CD8-positive, alpha-beta memory T cell (primary cell): ENCODE results near the gene UPK3A. TPM values are rescaled to one million over a fixed set of nuclear protein-coding genes. Genes with fewer than 3 reads are reported as not detected.
"Not testable (repeated sequence)": the region's sequence is repeated elsewhere in the genome, so short reads cannot be mapped to it uniquely, and the experiment has no call there.

ENCODE experiments used
- CTCF ChIA-PET: fragments of 350-600 bp; sonication (Branson Sonifier 250); formaldehyde crosslinking; loops from one replicate; lab custom pipeline; 2021; ENCODE audit warnings: antibody characterized with exemption; lab: Charles Lee
- POLR2A ChIA-PET: fragments of 350-600 bp; sonication (Branson Sonifier 250); formaldehyde crosslinking; loops from one replicate; lab custom pipeline; 2021; ENCODE audit warnings: antibody characterized with exemption; lab: Charles Lee
- DNase-seq, 5 donors: peaks; one replicate each; pipeline versions ENCODE4 v3.0.0 to v3.0.0-alpha.2; 2020 to 2022; ENCODE audit warnings: mixed read lengths in 1 of 5
- H3K27ac ChIP-seq: one replicate; pipeline ENCODE4 v1.7.0; 2013; ENCODE audit warnings: low read depth, mild to moderate bottlenecking, low read length, moderate library complexity
- H3K27me3 ChIP-seq: 2 replicates; pipeline ENCODE4 v1.7.0; 2013; ENCODE audit warnings: low read length, mild to moderate bottlenecking; ENCODE audit not compliant: insufficient read depth, poor library complexity, severe bottlenecking
- H3K36me3 ChIP-seq: 2 replicates; pipeline ENCODE4 v1.7.0; 2013; ENCODE audit warnings: mild to moderate bottlenecking, low read length, moderate library complexity; ENCODE audit not compliant: insufficient read depth
- H3K4me1 ChIP-seq: 2 replicates; pipeline ENCODE4 v1.7.0; 2013; ENCODE audit warnings: mild to moderate bottlenecking, low read length, moderate library complexity; ENCODE audit not compliant: insufficient read depth
- H3K4me3 ChIP-seq: 2 replicates; pipeline ENCODE4 v1.7.0; 2013; ENCODE audit warnings: mild to moderate bottlenecking, low read length
- H3K9me3 ChIP-seq: 2 replicates; pipeline ENCODE4 v1.7.0; 2013; ENCODE audit warnings: mild to moderate bottlenecking, low read length
- H3K27ac Mint-ChIP-seq, 8 donors: one replicate each; pipeline ENCODE4 v1.8.0; 2020 to 2021; ENCODE audit warnings: mixed read lengths in 8 of 8, mild to moderate bottlenecking in 6 of 8, inconsistent platforms in 3 of 8, moderate library complexity in 3 of 8
- H3K27me3 Mint-ChIP-seq, 2 donors: one replicate each; pipeline ENCODE4 v1.8.0; 2020 to 2021; ENCODE audit warnings: mixed read lengths in 2 of 2, mild to moderate bottlenecking in 1 of 2, moderate library complexity in 1 of 2
- H3K36me3 Mint-ChIP-seq, 3 donors: one replicate each; pipeline ENCODE4 v1.8.0; 2020 to 2021; ENCODE audit warnings: mixed read lengths in 3 of 3, inconsistent platforms in 1 of 3, mild to moderate bottlenecking in 1 of 3
- H3K4me1 Mint-ChIP-seq, 3 donors: one replicate each; pipeline ENCODE4 v1.8.0; 2020 to 2021; ENCODE audit warnings: mixed read lengths in 3 of 3, inconsistent platforms in 1 of 3, mild to moderate bottlenecking in 1 of 3
- H3K4me3 Mint-ChIP-seq, 7 donors: one replicate each; pipeline ENCODE4 v1.8.0; 2020 to 2021; ENCODE audit warnings: mixed read lengths in 7 of 7, mild to moderate bottlenecking in 6 of 7, moderate library complexity in 4 of 7, inconsistent platforms in 2 of 7
- H3K9me3 Mint-ChIP-seq, 5 donors: one replicate each; pipeline ENCODE4 v1.8.0; 2020 to 2022; ENCODE audit warnings: mixed read lengths in 5 of 5, mild to moderate bottlenecking in 3 of 5, moderate library complexity in 2 of 5, inconsistent platforms in 1 of 5
- polyA plus RNA-seq: library from polyadenylated mRNA; unstranded; fragments of 300-500 nt; fragmentation: Illumina TruSeq; gene quantifications from one replicate; pipeline ENCODE4 v1.2.3, GENCODE V29; 2021
- total RNA-seq, 2 experiments: library from RNA; stranded (reverse); gene quantifications; one replicate each; pipeline ENCODE4 v1.2.3, GENCODE V29; 2021

UPK3A gene
- total and polyA plus RNA-seq, 3 experiments from 2014 or later, result not detected

GRCh38 chr22:45268958-45269844 lies 15.5 kb upstream of the UPK3A start:
- no peaks in the 10 kb centered on the region for H3K9me3 Mint-ChIP-seq

GRCh38 chr22:45270095-45271020 lies 14.4 kb upstream of the UPK3A start:
- Histone ChIP-seq H3K9me3 (no peaks in the 10 kb centered on the region), H3K4me1 (peaks cover 8% of the 10 kb centered on the region), H3K27me3 (no peaks in the 10 kb centered on the region), H3K36me3 (no peaks in the 10 kb centered on the region), H3K4me3 (no peak overlapping the region), H3K27ac (no peak overlapping the region)
- no peaks in the 10 kb centered on the region for H3K36me3 Mint-ChIP-seq
- peak overlapping the region; percentile 33 to 88 (median 76) for H3K4me3 Mint-ChIP-seq
- POLR2A ChIA-PET, result no interaction called here
- H3K9me3 Mint-ChIP-seq, result no peaks in the 10 kb centered on the region
- H3K4me1 Mint-ChIP-seq, result peaks cover 11 to 16% (median 12%) of the 10 kb centered on the region in 3 donors
- H3K27me3 Mint-ChIP-seq, result peaks cover 20 to 30% of the 10 kb centered on the region in 2 donors
- DNase-seq, result no peak
- CTCF ChIA-PET, result interaction anchor here (1.0 to 1.2 kb wide), 2 partner anchors 9 to 167 kb away, joined by 3 read pairs; no protein-coding TSS in a partner anchor
- H3K27ac Mint-ChIP-seq, result peak overlapping the region in 4 of 8 donors; percentile 8 to 81 (median 48)

More at GRCh38 chr22:45268958-45269844, 15.5 kb upstream of the UPK3A start:
- POLR2A ChIA-PET, result no interaction called here
- peaks cover 19 to 31% of the 10 kb centered on the region in 2 donors for H3K27me3 Mint-ChIP-seq
- peak overlapping the region in 4 of 8 donors; percentile 19 to 92 (median 80) for H3K27ac Mint-ChIP-seq
- CTCF ChIA-PET, result interaction anchor here (1.2 kb wide), 1 partner anchor 169 kb away, joined by 3 read pairs; no protein-coding TSS in a partner anchor
- H3K27me3 ChIP-seq, result no peaks in the 10 kb centered on the region
- no peaks in the 10 kb centered on the region for H3K36me3 Mint-ChIP-seq
- peaks cover 8% of the 10 kb centered on the region for H3K4me1 ChIP-seq
- DNase-seq, result peak; percentile 85 to 93 (median 88)
- H3K4me1 Mint-ChIP-seq, result peaks cover 11 to 16% (median 12%) of the 10 kb centered on the region in 3 donors
- H3K27ac ChIP-seq, result no peak overlapping the region
- no peaks in the 10 kb centered on the region for H3K9me3 ChIP-seq
- peak overlapping the region; percentile 68 to 92 (median 83) for H3K4me3 Mint-ChIP-seq
- H3K4me3 ChIP-seq, result peak overlapping the region; percentile 74
- no peaks in the 10 kb centered on the region for H3K36me3 ChIP-seq

- H3K27ac Mint-ChIP-seq, result peak overlapping the region in 1 of 8 donors; percentile 66
- CTCF ChIA-PET, result interaction anchor here (1.1 kb wide), 1 partner anchor 162 kb away, joined by 3 read pairs; no protein-coding TSS in a partner anchor
- H3K4me1 ChIP-seq, result peaks cover 8% of the 10 kb centered on the region
Measured at GRCh38 chr22:45271667-45272201, 13.0 kb upstream of the UPK3A start.

GRCh38 chr22:45272498-45272897 lies 12.3 kb upstream of the UPK3A start:
- ChIA-PET POLR2A (no interaction called here), CTCF (interaction anchor here (1.1 kb wide), 1 partner anchor 161 kb away, joined by 3 read pairs; no protein-coding TSS in a partner anchor)
- H3K4me3 ChIP-seq, result no peak overlapping the region
- no peak for DNase-seq
- Mint-ChIP-seq H3K27me3 (peaks cover 11 to 24% of the 10 kb centered on the region in 2 donors), H3K4me1 (peaks cover 11 to 16% (median 12%) of the 10 kb centered on the region in 3 donors), H3K27ac (no peak overlapping the region), H3K9me3 (no peaks in the 10 kb centered on the region), H3K36me3 (no peaks in the 10 kb centered on the region), H3K4me3 (peak overlapping the region in 1 of 7 donors; percentile 45)
- H3K36me3 ChIP-seq, result no peaks in the 10 kb centered on the region
- H3K27me3 ChIP-seq, result no peaks in the 10 kb centered on the region
- no peak overlapping the region for H3K27ac ChIP-seq
- no peaks in the 10 kb centered on the region for H3K9me3 ChIP-seq
- H3K4me1 ChIP-seq, result peaks cover 8% of the 10 kb centered on the region

More at GRCh38 chr22:45271667-45272201, 13.0 kb upstream of the UPK3A start:
- no peak overlapping the region for H3K4me3 ChIP-seq
- no peaks in the 10 kb centered on the region for H3K36me3 ChIP-seq
- no peak for DNase-seq
- POLR2A ChIA-PET, result no interaction called here
- H3K36me3 Mint-ChIP-seq, result no peaks in the 10 kb centered on the region
- H3K9me3 ChIP-seq, result no peaks in the 10 kb centered on the region
- no peaks in the 10 kb centered on the region for H3K27me3 ChIP-seq
- H3K4me3 Mint-ChIP-seq, result no peak overlapping the region
- H3K4me1 Mint-ChIP-seq, result peaks cover 11 to 16% (median 12%) of the 10 kb centered on the region in 3 donors
- H3K27ac ChIP-seq, result no peak overlapping the region
- no peaks in the 10 kb centered on the region for H3K9me3 Mint-ChIP-seq
- H3K27me3 Mint-ChIP-seq, result peaks cover 12 to 27% of the 10 kb centered on the region in 2 donors

- Histone ChIP-seq H3K27ac (no peak overlapping the region), H3K4me3 (no peak overlapping the region), H3K4me1 (peaks cover 8% of the 10 kb centered on the region), H3K9me3 (no peaks in the 10 kb centered on the region), H3K36me3 (no peaks in the 10 kb centered on the region), H3K27me3 (no peaks in the 10 kb centered on the region)
- no peaks in the 10 kb centered on the region for H3K9me3 Mint-ChIP-seq
- no peak for DNase-seq
- ChIA-PET CTCF (no interaction called here), POLR2A (interaction anchor here (0.7 kb wide), 1 partner anchor 176 kb away, joined by 3 read pairs; no protein-coding TSS in a partner anchor)
- no peaks in the 10 kb centered on the region for H3K36me3 Mint-ChIP-seq
- H3K4me1 Mint-ChIP-seq, result peaks cover 10 to 12% (median 12%) of the 10 kb centered on the region in 3 donors
- peaks cover 15 to 22% of the 10 kb centered on the region in 2 donors for H3K27me3 Mint-ChIP-seq
- no peak overlapping the region for H3K4me3 Mint-ChIP-seq
- H3K27ac Mint-ChIP-seq, result peak overlapping the region in 1 of 8 donors; percentile 70
Measured at GRCh38 chr22:45273452-45274075, 11.2 kb upstream of the UPK3A start.

GRCh38 chr22:45276507-45277105 lies 8.1 kb upstream of the UPK3A start:
- CTCF ChIA-PET, result no interaction called here
- peak overlapping the region in 1 of 8 donors; percentile 29 for H3K27ac Mint-ChIP-seq
- no peaks in the 10 kb centered on the region for H3K4me1 Mint-ChIP-seq

GRCh38 chr22:45277720-45278119 lies 7.0 kb upstream of the UPK3A start:
- H3K9me3 ChIP-seq, CTCF ChIA-PET, H3K27me3 ChIP-seq, POLR2A ChIA-PET, H3K36me3 ChIP-seq, DNase-seq, H3K27ac ChIP-seq, H3K4me1 Mint-ChIP-seq, H3K9me3 Mint-ChIP-seq, H3K4me3 Mint-ChIP-seq, H3K4me1 ChIP-seq, H3K36me3 Mint-ChIP-seq, H3K4me3 ChIP-seq: not testable (repeated sequence)
- H3K27me3 Mint-ChIP-seq, result peaks cover 16 to 20% of the 10 kb centered on the region in 2 donors
- H3K27ac Mint-ChIP-seq, result peak overlapping the region in 1 of 8 donors; percentile 43

More at GRCh38 chr22:45276507-45277105, 8.1 kb upstream of the UPK3A start:
- Histone ChIP-seq H3K36me3 (no peaks in the 10 kb centered on the region), H3K27me3 (no peaks in the 10 kb centered on the region), H3K27ac (no peak overlapping the region), H3K9me3 (no peaks in the 10 kb centered on the region), H3K4me3 (no peak overlapping the region), H3K4me1 (peaks cover 4% of the 10 kb centered on the region)
- DNase-seq, result no peak
- Mint-ChIP-seq H3K9me3 (no peaks in the 10 kb centered on the region), H3K27me3 (peaks cover 11% of the 10 kb centered on the region in 2 donors), H3K4me3 (no peak overlapping the region), H3K36me3 (no peaks in the 10 kb centered on the region)
- POLR2A ChIA-PET, result no interaction called here
